HG03432 (cell line): ENCODE measurements around the gene SYNE4.
"Not testable (repeated sequence)": the region's sequence is repeated elsewhere in the genome, so short reads cannot be mapped to it uniquely, and the experiment has no call there.

Experiments
- ATAC-seq: cut with Tn5 transposase; IDR thresholded peaks from one replicate; pipeline ENCODE4 v1.9.1; 2021; ENCODE audit warnings: mild to moderate bottlenecking, moderate library complexity; ENCODE audit not compliant: unreplicated experiment

Gene SYNE4

GRCh38 chr19:35990771-35991730 lies 17.6 kb downstream of the SYNE4 start:
- no peak for ATAC-seq

GRCh38 chr19:35990156-35990555 lies 18.5 kb downstream of the SYNE4 start:
- no peak for ATAC-seq

- no peak for ATAC-seq
These were observed 19.8 kb downstream of the SYNE4 start for GRCh38 chr19:35988824-35989223.

GRCh38 chr19:35987571-35987896 lies 21.1 kb downstream of the SYNE4 start:
- no peak for ATAC-seq

GRCh38 chr19:35986664-35987570 lies 21.7 kb downstream of the SYNE4 start:
- no peak for ATAC-seq

GRCh38 chr19:35986111-35986510 lies 22.5 kb downstream of the SYNE4 start:
- no peak for ATAC-seq

- ATAC-seq: no peak
These were observed 25.4 kb downstream of the SYNE4 start for GRCh38 chr19:35983177-35983576.

- not testable (repeated sequence) for ATAC-seq
These were observed 27.6 kb downstream of the SYNE4 start for GRCh38 chr19:35980997-35981396.

GRCh38 chr19:35978832-35979365 lies 29.7 kb downstream of the SYNE4 start:
- no peak for ATAC-seq

GRCh38 chr19:35978271-35978670 lies 30.3 kb downstream of the SYNE4 start:
- no peak for ATAC-seq

- no peak for ATAC-seq
These were observed 31.0 kb downstream of the SYNE4 start for GRCh38 chr19:35977446-35978222.

- no peak for ATAC-seq
These were observed 32.9 kb downstream of the SYNE4 start for GRCh38 chr19:35975608-35976214.

- ATAC-seq: no peak
These were observed 35.1 kb downstream of the SYNE4 start for GRCh38 chr19:35973487-35973886.

- ATAC-seq: no peak
These were observed 41.8 kb downstream of the SYNE4 start for GRCh38 chr19:35966771-35967170.

- no peak for ATAC-seq
These were observed 45.1 kb downstream of the SYNE4 start for GRCh38 chr19:35963514-35963913.

- no peak for ATAC-seq
These were observed 48.1 kb downstream of the SYNE4 start for GRCh38 chr19:35960432-35960972.

- no peak for ATAC-seq
These were observed 48.7 kb downstream of the SYNE4 start for GRCh38 chr19:35959968-35960320.

GRCh38 chr19:35959040-35959967 lies 49.3 kb downstream of the SYNE4 start:
- ATAC-seq: peak; percentile 43

GRCh38 chr19:35958660-35959039 lies 50.0 kb downstream of the SYNE4 start:
- ATAC-seq: no peak
